HEK293 (cell line): ENCODE measurements around the gene USP1.

ENCODE experiments used
- PATZ1 ChIP-seq: fragments of 450-650 bp; formaldehyde crosslinking; IDR thresholded peaks from 2 replicates; pipeline ENCODE4 v1.5.1; 2016; ENCODE audit warnings: missing biosample characterization, missing genetic modification characterization
- TCF7L2 ChIP-seq: IDR thresholded peaks from 2 replicates; pipeline ENCODE4 v1.6.1; 2011; ENCODE audit warnings: low read depth, mild to moderate bottlenecking, inconsistent platforms, low read length, moderate library complexity, borderline replicate concordance
- ZBTB1 ChIP-seq: fragments of 450-650 bp; formaldehyde crosslinking; IDR thresholded peaks from 2 replicates; pipeline ENCODE4 v1.5.1; 2016; ENCODE audit warnings: missing biosample characterization, missing genetic modification characterization
- ZBTB11 ChIP-seq: fragments of 450-650 bp; formaldehyde crosslinking; conservative IDR thresholded peaks from 2 replicates; pipeline ENCODE4 v1.5.1; 2016; ENCODE audit warnings: low read depth, missing biosample characterization, missing genetic modification characterization
- ZNF24 ChIP-seq: fragments of 450-650 bp; formaldehyde crosslinking; IDR thresholded peaks from 2 replicates; pipeline ENCODE4 v1.5.1; 2016; ENCODE audit warnings: missing biosample characterization, missing genetic modification characterization
- ZNF558 ChIP-seq: fragments of 450-650 bp; formaldehyde crosslinking; IDR thresholded peaks from 2 replicates; pipeline ENCODE4 v1.5.1; 2016; ENCODE audit warnings: missing biosample characterization, missing genetic modification characterization
- ZNF571 ChIP-seq: fragments of 450-650 bp; formaldehyde crosslinking; IDR thresholded peaks from 2 replicates; pipeline ENCODE4 v1.5.0; 2017; ENCODE audit warnings: missing biosample characterization, missing genetic modification characterization
- ZSCAN30 ChIP-seq: fragments of 450-650 bp; IDR thresholded peaks from 2 replicates; pipeline ENCODE4 v1.5.1; 2018; ENCODE audit warnings: missing biosample characterization, mild to moderate bottlenecking, missing genetic modification characterization, moderate library complexity
- TF ChIP-seq, protein P1 (sequence below): fragments of 450-650 bp; IDR thresholded peaks from 2 replicates; pipeline ENCODE4 v1.5.1; 2018; ENCODE audit warnings: missing biosample characterization, mild to moderate bottlenecking, missing genetic modification characterization
- TF ChIP-seq, protein P2 (sequence below): fragments of 450-650 bp; formaldehyde crosslinking; IDR thresholded peaks from 2 replicates; pipeline ENCODE4 v1.5.1; 2016; ENCODE audit warnings: missing biosample characterization, missing genetic modification characterization
- TF ChIP-seq, protein P3 (sequence below): fragments of 450-650 bp; formaldehyde crosslinking; IDR thresholded peaks from 2 replicates; pipeline ENCODE4 v1.5.1; 2016; ENCODE audit warnings: missing biosample characterization, missing genetic modification characterization

GRCh38 chr1:62457955-62458354 lies 21.1 kb downstream of the USP1 start:
- no peak for TF ChIP-seq ZNF558 (tag by site-specific recombination)
- TF ChIP-seq, protein P1, sequence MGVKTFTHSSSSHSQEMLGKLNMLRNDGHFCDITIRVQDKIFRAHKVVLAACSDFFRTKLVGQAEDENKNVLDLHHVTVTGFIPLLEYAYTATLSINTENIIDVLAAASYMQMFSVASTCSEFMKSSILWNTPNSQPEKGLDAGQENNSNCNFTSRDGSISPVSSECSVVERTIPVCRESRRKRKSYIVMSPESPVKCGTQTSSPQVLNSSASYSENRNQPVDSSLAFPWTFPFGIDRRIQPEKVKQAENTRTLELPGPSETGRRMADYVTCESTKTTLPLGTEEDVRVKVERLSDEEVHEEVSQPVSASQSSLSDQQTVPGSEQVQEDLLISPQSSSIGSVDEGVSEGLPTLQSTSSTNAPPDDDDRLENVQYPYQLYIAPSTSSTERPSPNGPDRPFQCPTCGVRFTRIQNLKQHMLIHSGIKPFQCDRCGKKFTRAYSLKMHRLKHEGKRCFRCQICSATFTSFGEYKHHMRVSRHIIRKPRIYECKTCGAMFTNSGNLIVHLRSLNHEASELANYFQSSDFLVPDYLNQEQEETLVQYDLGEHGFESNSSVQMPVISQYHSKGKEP (tag by site-specific recombination), result no peak
- no peak for TF ChIP-seq ZNF24 (tag by site-specific recombination)
- TF ChIP-seq, protein P2, sequence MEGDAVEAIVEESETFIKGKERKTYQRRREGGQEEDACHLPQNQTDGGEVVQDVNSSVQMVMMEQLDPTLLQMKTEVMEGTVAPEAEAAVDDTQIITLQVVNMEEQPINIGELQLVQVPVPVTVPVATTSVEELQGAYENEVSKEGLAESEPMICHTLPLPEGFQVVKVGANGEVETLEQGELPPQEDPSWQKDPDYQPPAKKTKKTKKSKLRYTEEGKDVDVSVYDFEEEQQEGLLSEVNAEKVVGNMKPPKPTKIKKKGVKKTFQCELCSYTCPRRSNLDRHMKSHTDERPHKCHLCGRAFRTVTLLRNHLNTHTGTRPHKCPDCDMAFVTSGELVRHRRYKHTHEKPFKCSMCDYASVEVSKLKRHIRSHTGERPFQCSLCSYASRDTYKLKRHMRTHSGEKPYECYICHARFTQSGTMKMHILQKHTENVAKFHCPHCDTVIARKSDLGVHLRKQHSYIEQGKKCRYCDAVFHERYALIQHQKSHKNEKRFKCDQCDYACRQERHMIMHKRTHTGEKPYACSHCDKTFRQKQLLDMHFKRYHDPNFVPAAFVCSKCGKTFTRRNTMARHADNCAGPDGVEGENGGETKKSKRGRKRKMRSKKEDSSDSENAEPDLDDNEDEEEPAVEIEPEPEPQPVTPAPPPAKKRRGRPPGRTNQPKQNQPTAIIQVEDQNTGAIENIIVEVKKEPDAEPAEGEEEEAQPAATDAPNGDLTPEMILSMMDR, result no peak
- TF ChIP-seq ZNF571 (tag by site-specific recombination), result no peak
- TF ChIP-seq PATZ1 (tag by site-specific recombination), result no peak
- no peak for TF ChIP-seq ZBTB11 (tag by site-specific recombination)
- TF ChIP-seq ZSCAN30 (tag by site-specific recombination), result no peak
- TF ChIP-seq ZBTB1, result no peak
- no peak for TF ChIP-seq TCF7L2
- TF ChIP-seq, protein P3, sequence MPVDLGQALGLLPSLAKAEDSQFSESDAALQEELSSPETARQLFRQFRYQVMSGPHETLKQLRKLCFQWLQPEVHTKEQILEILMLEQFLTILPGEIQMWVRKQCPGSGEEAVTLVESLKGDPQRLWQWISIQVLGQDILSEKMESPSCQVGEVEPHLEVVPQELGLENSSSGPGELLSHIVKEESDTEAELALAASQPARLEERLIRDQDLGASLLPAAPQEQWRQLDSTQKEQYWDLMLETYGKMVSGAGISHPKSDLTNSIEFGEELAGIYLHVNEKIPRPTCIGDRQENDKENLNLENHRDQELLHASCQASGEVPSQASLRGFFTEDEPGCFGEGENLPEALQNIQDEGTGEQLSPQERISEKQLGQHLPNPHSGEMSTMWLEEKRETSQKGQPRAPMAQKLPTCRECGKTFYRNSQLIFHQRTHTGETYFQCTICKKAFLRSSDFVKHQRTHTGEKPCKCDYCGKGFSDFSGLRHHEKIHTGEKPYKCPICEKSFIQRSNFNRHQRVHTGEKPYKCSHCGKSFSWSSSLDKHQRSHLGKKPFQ (tag by site-specific recombination), result no peak
